HG03571 (cell line): ENCODE results near the gene DHPS.
"Not testable (repeated sequence)": the region's sequence is repeated elsewhere in the genome, so short reads cannot be mapped to it uniquely, and the experiment has no call there.

Experiments
- ATAC-seq: cut with Tn5 transposase; IDR thresholded peaks from one replicate; pipeline ENCODE4 v1.9.1; 2021; ENCODE audit not compliant: unreplicated experiment

DHPS gene

DNA sequence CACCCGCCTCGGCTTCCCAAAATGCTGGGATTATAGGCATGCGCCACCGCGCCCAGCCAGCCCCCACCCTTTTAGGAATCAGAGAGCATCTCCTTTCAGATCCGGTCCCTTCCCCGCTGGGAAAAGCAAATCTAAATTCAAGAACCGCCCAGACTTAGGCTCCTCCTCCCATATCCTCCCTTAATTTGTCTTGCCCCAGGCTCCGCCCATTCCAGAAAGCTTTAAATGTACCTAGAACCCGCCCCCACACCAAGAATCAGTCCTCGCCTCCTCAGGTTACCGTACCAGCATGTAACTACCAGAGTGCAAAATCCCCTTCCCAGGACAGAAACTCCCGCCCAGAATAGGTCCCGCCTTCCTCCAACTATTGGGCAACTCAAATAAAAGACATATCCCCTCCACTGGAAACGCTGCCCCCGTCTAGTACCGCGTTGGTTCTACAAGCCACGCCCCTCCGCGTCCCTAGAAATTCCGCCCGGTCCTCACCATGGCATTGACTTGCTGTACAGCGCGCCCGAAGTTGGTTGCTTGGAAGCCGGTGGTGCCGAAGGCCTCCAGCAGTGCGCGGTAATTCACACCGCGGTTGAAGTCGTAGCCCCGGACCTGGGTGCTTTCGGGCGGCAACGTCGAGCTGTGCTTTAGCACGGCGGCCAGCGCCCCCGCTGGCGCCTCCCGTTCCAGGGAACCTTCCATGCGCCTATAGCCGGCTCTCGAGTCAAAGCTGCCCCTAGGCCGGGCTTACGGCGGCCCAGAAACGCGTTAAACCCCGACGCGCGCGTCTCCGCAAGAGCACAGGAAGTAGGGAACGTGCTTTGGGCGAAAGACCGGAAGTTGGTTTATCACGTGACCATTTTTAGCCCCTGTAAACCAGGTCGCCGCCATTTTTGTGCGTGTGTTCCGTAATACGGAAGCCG is at the start of gene DHPS:
Gene DHPS, minus strand, starts transcription at position 807 of the 914 bp plus-strand sequence. Its CDS starts 114 bp downstream, at position 693.
- ATAC-seq: peak; percentile 68

DNA sequence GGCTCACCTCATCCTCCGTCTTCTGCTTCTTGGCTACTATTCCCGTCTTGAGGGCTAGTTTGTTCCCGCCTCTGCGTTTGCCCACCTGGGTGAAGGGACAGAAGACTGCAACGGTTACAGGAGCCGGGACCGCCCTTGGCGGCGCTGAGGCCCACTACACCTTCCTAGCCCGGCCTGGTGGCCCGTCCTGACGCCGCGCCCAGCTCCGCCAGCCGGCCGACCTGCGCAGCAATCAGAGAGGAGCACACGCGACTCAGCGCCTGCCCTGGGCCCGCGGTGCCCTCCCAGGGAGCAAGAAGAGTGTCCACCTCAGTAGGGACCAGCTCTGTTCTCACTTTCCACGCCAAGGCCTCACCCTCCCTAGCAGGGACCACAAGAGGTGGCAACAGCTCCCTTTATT is 49.7 kb upstream of the DHPS start:
- no peak for ATAC-seq

DNA sequence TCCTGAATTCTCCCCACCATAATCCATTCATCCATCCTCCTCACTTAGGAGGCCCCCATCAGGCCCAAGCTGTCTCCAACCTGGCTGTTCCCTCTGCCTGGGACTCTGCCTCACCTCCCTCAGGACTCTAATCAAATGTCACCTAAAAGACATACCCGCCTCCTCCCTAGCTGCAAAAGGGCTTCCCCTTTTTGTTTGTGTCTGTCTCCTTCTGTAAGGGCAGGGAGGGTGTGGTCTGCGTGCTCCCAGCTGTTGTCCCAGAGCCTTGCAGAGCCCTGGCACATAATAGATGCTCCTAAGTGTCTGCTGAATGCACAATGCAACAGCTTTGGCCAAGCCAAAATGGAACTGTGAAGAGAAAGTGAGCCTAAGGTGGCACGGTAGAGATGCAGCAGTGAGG is 48.4 kb upstream of the DHPS start:
- ATAC-seq: no peak

DNA sequence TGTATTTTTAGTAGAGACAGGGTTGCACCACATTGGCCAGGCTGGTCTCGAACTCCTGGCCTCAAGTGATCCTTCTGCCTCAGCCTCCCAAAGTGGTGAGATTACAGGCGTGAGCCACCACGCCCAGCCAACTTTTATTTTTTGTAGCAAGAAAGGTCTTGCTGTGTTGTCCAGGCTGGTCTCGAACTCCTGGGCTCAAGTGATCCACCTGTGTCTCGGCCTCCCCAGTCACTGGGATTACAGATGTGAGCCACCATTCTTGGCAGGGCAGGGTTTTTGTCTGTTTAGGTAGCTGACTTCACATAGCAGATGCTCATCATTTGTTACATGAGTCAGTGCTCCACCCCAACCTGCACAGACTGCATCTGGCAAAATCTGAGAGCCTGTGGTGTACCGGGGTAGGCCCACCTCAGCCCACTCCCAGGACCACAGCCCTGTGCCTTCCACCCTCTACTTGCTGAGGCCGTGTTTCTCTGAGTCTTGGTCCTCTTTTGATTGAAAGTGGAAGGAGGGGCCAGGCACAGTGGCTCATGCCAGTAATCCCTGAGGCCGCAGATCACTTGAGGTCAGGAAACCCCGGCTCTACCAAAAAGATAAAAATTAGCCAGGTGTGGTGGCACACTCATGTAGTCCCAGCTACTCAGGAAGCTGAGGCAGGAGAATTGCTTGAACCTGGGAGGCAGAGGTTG is 46.2 kb upstream of the DHPS start:
- no peak for ATAC-seq

DNA sequence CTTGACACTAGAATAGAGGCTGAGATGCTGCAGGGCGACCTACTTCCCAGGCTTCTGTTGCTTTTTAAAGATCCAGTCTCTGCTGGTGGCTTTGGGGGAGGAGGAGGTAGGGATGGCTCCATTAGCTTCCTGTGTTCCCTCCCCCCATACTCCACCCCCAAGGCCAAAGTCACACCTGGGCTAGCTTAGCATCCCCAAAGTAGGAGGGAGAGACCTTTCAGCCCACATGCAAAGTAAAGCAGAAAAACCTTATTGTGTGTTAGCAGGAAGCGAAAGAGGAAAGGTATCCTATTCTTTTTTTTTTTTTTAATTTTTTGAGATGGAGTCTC is 45.3 kb upstream of the DHPS start:
- no peak for ATAC-seq

DNA sequence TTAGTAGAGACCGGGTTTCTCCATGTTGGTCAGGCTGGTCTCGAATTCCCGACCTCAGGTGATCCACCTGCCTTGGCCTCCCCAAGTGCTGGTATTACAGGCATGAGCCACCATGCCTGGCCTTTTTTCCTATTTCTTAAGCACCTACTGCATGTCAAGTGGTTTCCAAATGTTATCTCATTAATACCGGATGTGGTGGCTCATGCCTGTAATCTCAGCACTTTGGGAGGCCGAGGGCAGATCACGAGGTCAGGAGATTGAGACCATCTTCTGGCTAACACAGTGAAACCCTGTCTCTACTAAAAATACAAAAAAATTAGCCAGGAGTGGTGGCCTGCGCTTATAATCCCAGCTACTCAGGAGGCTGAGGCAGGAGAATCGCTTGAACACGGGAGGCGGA is 43.9 kb upstream of the DHPS start:
- ATAC-seq: not testable (repeated sequence)

DNA sequence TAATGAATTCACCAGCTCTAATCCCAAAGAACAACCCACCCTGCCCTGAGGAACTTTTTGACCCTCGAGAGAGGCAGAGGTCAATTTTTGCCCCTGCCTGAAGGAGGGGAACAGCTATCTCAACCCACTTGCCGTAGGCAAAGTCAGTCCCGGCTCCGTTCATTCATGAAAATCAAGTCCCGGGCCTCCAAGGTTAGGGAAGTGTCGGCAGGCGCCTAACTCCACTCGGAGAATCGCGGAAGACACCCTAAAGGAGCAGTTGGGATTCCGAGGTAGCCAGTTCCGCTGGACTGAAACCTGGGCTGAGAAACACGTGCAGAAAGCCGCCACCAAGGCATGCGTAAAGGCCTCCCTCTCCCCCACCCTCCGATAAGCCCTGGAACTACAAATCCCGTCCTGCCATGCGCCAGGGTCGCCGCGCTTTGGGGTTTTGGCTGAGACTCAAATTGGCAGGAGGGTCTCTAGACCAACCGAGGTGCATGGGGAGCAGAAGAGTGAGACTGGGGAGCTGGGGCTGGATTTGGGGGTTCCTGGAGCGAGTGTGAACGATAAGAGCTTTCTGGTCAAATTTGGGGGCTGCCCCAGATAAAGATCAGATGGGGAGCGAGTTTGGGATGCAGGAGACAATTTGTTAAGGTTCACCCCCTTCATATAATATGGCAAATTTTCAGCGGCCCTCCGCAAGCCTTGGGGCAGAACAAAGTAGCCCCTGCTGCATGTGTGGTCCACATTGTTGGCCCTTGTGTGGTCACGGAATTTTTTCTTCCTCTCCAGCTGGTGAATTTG is 42.2 kb upstream of the DHPS start, which contains the start of gene TNPO2:
Gene TNPO2, minus strand, starts transcription at position 292 of the 786 bp plus-strand sequence. CDS start 2,955 bp downstream, outside the sequence.
- ATAC-seq: no peak

DNA sequence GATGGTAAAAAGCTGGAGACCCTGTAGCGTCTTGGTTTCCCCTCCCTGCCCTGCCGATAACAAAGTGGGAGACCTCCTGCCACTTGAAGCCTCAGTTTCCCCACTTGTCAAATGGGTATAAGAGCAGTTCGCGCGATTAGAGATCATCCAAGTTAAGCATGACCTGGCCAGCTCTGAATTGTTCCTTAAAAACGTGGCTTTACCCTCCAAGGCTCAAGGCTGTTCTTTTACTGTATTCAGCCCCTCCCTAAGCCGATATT is 41.6 kb upstream of the DHPS start:
- ATAC-seq: no peak

DNA sequence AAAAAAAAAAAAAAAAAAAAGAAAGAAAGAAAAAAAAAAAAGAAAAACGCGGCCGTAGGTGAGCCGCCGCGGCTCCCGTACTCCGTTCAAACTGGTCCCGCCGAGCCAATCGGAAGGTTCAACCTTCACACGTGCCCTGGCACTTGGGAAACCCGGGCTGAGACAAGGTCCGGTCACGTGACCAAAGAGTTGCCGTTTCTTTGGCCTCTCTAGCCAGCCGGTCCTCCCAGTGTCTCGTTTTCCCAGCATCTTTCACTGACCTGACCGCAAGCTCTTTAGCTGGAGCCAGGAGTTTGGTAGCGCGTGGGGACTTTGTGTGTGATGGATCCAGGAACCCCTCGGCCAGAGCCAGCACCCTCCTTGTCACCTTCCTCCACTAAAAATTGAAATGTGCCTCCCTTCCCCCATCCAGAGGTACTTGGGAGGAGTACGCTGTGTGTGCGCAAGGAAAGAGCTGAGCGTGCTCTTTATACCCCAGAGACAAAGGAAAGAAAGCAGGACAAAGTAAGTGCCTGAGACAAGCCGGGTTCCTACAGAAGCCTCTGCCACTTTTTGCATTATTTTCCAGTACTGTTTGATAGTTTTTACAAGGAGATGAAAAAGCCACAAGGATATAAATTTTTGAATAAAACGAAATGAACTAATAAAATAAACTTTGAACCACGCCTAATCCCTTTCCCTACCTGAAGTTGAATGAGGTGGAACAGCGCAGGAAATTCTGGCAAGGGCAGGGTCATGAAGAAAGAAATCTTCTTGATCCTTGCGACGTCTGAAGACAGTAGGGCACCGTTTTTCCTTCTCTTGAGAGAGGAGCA is 41.1 kb upstream of the DHPS start:
- ATAC-seq: peak; percentile 65

DNA sequence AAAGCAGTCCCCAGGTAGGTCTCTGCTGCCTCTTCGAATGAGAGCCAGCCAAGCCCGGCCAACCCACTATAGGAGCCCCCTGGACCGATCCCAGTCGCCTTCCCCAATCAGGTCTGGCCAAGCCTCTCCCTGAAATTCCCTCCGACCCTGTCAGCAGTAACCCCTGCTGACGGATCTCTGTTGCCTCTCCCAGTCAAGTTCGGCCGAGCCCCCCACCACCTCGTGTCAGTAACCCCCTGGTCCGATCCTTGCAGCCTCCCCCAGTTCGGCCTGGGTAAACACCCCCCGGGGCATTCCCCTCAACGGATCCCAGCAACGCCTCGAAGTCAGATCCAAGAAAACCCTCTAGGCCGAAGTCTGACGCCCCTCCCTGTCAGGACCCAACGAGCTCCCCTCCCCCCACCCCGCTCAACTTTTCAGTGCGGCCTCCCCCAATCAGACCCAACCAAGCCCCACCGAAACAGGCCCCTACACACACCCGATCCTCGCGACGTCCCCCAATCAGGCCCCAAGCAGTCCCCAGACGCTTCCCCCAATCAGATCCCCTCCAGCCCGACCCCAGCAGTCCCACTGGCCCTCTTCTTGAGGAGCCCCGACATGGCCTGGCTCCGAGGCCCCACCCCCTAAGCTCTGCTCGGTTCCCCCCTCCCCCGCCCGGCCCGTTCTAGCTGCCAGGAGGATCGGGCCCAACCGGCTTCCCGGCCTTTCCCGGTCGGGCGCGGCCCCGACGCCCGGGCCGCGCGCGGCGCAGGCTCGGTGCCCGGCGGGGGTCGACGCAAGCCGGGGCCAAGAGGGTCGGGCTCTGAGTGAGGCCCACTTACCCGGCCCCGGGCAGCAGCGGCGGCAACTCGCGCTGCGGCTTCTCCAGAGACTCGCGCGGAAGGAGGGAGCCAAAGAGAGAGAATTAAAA is 40.2 kb upstream of the DHPS start:
- peak; percentile 18 for ATAC-seq

DNA sequence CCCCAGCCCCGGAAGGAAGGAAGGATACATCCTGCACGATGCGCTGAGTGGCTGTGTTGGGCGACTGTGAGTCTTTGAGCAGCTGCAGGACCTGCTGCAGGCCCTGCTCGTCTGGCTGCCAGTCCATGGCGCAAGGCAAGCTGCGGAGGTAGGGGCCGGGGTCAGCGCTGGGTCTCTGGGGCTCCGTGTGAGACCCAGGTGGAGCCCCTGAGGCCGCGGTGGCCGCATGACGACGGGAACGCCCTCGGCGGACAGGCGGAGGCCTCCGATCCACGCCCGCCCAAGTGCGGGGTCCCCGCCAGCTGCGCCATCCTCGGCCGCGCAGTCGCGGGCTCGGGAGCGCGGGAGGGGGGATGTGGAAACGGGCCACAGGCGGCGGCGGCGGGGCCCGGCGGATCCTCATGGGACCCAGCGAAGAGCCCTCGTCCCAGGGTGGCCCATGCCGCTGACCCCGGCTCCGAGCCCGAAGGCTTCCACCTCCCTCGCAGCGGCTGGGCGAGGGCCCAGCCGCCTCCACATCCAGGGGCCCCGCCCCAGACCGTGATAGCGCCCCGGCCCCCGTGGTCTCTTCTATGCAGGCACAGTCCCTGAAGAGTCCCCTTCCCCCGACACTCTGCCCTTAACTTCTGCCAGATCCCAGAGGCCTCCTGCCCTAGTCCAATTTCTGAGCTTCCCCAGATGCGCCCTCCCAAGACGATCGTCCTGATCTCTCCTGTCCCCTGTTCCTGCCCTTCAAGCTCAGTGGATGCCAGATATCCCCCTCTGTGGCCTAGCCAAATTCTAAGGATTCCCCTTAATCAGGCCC is 39.4 kb upstream of the DHPS start:
- ATAC-seq: no peak

DNA sequence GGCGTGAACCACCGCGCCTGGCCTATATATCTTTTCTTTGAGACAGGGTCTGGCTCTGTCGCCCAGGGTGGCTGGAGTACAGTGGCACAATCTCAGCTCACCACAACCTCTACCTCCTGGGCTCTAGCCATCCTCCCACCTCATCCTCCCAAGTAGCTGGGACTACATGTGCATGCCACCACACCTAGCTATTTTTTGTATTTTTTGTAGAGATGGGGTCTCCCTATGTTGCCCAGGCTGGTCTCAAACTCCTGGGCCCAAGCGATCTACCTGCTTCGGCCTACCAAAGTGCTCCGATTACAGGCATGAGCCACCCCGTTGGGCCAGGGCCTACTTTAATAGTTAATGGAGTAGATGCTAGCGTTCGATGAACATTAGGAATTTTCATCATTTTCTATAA is 38.6 kb upstream of the DHPS start:
- ATAC-seq: no peak

DNA sequence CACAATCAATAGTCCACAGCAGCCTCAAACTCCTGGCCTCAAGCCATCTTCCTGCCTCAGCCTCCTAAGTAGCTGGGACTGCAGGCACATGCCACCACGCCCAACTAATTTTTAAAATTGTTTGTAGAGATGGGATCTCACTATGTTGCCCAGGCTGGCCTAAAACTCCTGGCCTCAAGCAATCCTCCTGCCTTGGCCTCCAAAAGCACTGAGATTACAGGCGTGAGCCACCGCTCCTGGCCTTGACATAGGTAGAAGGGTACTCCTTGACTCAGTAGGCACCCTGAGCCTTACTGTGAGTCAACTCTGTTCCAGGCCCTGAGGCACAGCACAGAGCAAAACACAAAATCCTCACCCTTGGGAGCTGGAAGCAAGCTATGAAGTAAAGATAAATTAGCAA is 34.2 kb upstream of the DHPS start:
- ATAC-seq: no peak

DNA sequence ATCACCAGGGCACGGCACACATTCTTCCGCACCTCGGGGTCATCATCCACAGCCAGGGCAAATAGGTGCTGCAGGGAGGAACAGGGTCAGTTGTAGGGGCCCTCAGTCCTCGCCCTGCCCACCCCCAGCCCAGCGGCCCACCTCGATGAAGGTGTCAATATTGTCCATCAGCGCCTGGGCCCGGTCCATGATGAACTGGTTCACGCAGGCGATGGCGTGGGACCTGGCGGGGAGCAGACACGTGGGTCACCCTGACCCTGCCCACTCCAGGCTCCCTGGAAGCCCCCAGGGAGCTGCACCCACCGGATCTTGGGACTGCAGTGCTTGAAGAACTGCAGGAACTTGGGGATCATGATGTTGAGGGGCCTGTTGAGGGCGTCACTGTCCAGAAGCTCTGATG is 33.4 kb upstream of the DHPS start:
- ATAC-seq: no peak

DNA sequence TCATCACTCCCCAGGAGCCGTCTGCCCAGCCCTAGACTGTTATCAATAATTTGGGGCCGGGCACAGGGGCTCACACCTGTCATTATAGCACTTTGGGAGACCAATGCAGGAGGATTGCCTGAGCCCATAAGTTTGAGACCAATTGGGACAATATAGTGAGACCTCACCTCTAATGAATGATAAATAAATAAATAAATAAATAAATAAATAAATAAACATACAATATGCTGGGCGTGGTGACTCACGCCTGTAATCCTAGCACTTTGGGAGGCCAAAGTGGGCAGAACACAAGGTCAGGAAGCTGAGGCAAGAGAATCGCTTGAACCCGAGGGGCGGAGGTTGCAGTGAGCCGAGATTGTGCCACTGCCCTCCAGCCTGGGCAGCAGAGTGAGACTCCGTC is 31.6 kb upstream of the DHPS start:
- not testable (repeated sequence) for ATAC-seq

DNA sequence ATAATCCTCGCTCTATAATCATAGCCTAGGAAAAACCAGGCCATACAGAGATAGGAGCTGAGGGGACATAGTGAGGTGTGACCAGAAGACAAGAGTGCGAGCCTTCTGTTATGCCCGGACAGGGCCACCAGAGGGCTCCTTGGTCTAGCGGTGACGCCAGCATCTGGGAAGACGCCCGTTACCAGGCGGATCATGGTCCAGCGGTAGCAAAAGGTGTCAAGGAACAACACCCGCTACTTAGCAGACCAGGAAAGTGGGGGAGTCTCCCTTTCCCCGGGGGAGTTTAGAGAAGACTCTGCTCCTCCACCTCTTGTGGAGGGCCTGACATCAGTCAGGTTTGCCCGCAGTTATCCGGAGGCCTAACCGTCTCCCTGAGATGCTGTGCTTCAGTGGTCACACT is 30.4 kb upstream of the DHPS start:
- not testable (repeated sequence) for ATAC-seq

DNA sequence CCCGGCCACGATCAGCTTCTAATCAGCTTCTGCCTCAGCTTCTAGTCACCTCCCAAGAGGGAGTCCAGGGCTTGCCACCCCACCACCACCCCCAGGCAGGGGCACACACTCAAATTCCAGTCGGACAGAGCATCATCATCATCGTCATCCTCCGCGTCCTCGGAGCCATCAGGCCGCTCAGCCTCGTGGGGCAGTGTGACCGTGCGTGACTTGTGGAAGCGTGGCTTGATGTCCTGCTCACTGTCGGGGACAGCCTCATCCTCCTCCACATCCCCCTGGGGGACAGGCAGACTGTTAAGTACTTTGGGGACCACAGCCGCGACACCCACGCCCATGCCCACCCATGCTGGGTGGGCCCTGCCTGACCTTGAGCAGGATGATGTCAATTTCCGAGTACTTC is 29.5 kb upstream of the DHPS start:
- ATAC-seq: no peak

DNA sequence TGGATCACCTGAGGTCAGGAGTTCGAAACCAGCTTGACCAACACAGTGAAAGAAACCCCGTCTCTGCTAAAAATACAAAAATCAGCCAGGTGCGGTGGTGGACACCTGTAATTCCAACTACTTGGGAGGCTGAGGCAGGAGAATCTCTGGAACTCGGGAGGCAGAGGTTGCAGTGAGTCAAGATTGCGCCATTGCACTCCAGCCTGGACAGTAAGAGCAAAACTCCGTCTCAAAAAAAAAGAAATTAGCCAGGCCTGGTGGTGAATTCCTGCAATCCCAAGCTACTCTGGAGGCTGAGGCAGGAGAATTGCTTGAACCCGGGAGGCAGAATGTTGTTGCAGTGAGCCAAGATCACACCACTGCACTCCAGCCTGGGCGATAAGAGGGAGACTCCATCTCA is 27.0 kb upstream of the DHPS start:
- no peak for ATAC-seq

DNA sequence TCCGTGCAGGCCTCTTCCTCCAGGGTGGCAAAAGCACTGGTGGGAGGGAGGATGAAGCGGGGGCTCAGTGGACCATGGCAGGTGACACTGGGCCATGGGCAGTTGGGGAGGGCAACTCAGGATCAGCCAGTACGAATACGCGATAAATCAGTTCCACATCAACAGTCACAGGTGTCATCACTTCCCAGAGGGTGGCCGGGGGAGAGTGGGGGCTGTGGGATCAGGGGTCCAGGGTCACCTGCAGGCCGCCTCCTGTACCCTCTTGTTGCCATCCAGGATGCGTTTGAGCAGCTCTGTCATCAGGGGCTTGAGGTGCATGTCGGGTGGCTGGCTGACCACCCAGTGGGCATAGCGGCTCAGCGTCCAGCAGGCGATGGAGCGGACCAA is 24.6 kb upstream of the DHPS start:
- ATAC-seq: no peak
